T-cell (primary cell): ENCODE measurements around the gene UBAP1L. TPM values are rescaled to one million over a fixed set of nuclear protein-coding genes. Genes with fewer than 3 reads are reported as not detected.

ENCODE experiments used
- ATAC-seq, 4 experiments: fragments of 200-7000 bp in 3 of 4; fragments of 150-1000 bp in 1 of 4; cut with Tn5 transposase; replicated peaks in 1 of 4; 1 replicate in 3 of 4; 2 replicates in 1 of 4; pipeline ENCODE4 v1.10.0; 2021; ENCODE audit warnings: moderate library complexity in 3 of 4, mild to moderate bottlenecking in 2 of 4, moderate number of reproducible peaks in 1 of 4
- CTCF ChIA-PET, 2 donors: fragments of 300-600 bp; sonication (Branson Sonifier 250); formaldehyde crosslinking; loops; one replicate each; lab custom pipeline; 2022; ENCODE audit warnings: antibody characterized with exemption in 2 of 2; lab: Charles Lee
- POLR2A ChIA-PET, 2 donors: fragments of 300-600 bp; sonication (Branson Sonifier 250); formaldehyde crosslinking; loops; one replicate each; lab custom pipeline; 2022; ENCODE audit warnings: antibody characterized with exemption in 2 of 2; lab: Charles Lee
- DNase-seq, 35 experiments: peaks; one replicate each; pipeline versions ENCODE4 v3.0.0 to v3.0.0-alpha.2; 2013 to 2023
- H3K27ac ChIP-seq: one replicate; pipeline ENCODE4 v1.5.1; 2013; ENCODE audit warnings: low read length
- H3K27me3 ChIP-seq, 2 experiments: replicated peaks in 1 of 2; 1 replicate in 1 of 2; 2 replicates in 1 of 2; pipeline versions ENCODE4 v1.6.1 to v1.7.0; 2013; ENCODE audit warnings: low read length in 1 of 2, mixed read lengths in 1 of 2; ENCODE audit not compliant: control insufficient read depth in 2 of 2, insufficient read depth in 2 of 2; ENCODE audit errors: extremely low read depth in 1 of 2
- H3K36me3 ChIP-seq, 2 donors: 1 replicate in 1 of 2; 2 replicates in 1 of 2; pipeline versions ENCODE4 v1.6.1 to v1.7.0; 2013; ENCODE audit warnings: low read length in 1 of 2; ENCODE audit not compliant: control insufficient read depth in 2 of 2, insufficient read depth in 1 of 2; ENCODE audit errors: extremely low read depth in 1 of 2
- H3K4me1 ChIP-seq, 2 experiments: 1 replicate in 1 of 2; 2 replicates in 1 of 2; pipeline versions ENCODE4 v1.6.1 to v1.7.0; 2013; ENCODE audit warnings: low read length in 2 of 2, mixed read lengths in 1 of 2; ENCODE audit not compliant: insufficient read depth in 2 of 2, control insufficient read depth in 1 of 2; ENCODE audit errors: extremely low read depth in 1 of 2
- H3K4me3 ChIP-seq, 2 donors: 1 replicate in 1 of 2; 2 replicates in 1 of 2; pipeline versions ENCODE4 v1.5.1 to v1.7.0; 2013; ENCODE audit warnings: mild to moderate bottlenecking in 2 of 2, low read length in 1 of 2, moderate library complexity in 1 of 2; ENCODE audit not compliant: control insufficient read depth in 1 of 2; ENCODE audit errors: extremely low read depth in 1 of 2
- H3K9me3 ChIP-seq: 2 replicates; pipeline ENCODE4 v1.7.0; 2013
- H3K27ac Mint-ChIP-seq, 2 donors: one replicate each; pipeline ENCODE4 v1.8.0; 2020 to 2021; ENCODE audit warnings: mild to moderate bottlenecking in 2 of 2, mixed read lengths in 2 of 2
- H3K27me3 Mint-ChIP-seq, 2 donors: one replicate each; pipeline ENCODE4 v1.8.0; 2021 to 2022; ENCODE audit warnings: mixed read lengths in 2 of 2
- H3K36me3 Mint-ChIP-seq: one replicate; pipeline ENCODE4 v1.8.0; 2021; ENCODE audit warnings: mixed read lengths
- H3K4me1 Mint-ChIP-seq, 3 donors: one replicate each; pipeline ENCODE4 v1.8.0; 2020 to 2022; ENCODE audit warnings: mixed read lengths in 3 of 3, mild to moderate bottlenecking in 1 of 3
- H3K4me3 Mint-ChIP-seq, 3 donors: one replicate each; pipeline ENCODE4 v1.8.0; 2020 to 2022; ENCODE audit warnings: mild to moderate bottlenecking in 3 of 3, mixed read lengths in 3 of 3, moderate library complexity in 3 of 3
- H3K9me3 Mint-ChIP-seq, 3 donors: one replicate each; pipeline ENCODE4 v1.8.0; 2020 to 2022; ENCODE audit warnings: mixed read lengths in 3 of 3
- WGBS: methylation state at CpG from one replicate; pipeline ENCODE4 v1.1.5; 2013; ENCODE audit warnings: missing lambda C conversion rate; ENCODE audit not compliant: insufficient coverage; 5-methylcytosine and 5-hydroxymethylcytosine counted together
- total RNA-seq, 35 experiments: library from RNA in 6 of 35; stranded (reverse) in 6 of 35; fragments of 120-200 nt in 1 of 35; gene quantifications; one replicate each; pipeline versions ENCODE4 v1.2.1 to v1.2.4 and lab custom pipeline; 2013 to 2026

Gene UBAP1L
- total RNA-seq, 5 donors from 2014 or later (not counting 1 experiment from before 2014, with no cell fraction given), result 12.5 to 15.1 (median 13.2) TPM

GRCh38 chr15:65059931-65060596 is 54.9 kb downstream of the UBAP1L start:
- DNase-seq (no peak), ATAC-seq (no peak)
- Mint-ChIP-seq H3K4me1 (peaks cover 0 to 2% (median 0%) of the 10 kb centered on the region in 3 donors), H3K4me3 (no peak overlapping the region), H3K36me3 (no peaks in the 10 kb centered on the region), H3K9me3 (peaks cover 0 to 3% (median 0%) of the 10 kb centered on the region in 3 donors), H3K27ac (no peak overlapping the region), H3K27me3 (peaks cover 6 to 18% of the 10 kb centered on the region in 2 donors)
- ChIA-PET POLR2A (no interaction called here), CTCF (no interaction called here)
- peaks cover 0 to 27% of the 10 kb centered on the region in 2 experiments for H3K27me3 ChIP-seq
- H3K9me3 ChIP-seq, result no peaks in the 10 kb centered on the region
- WGBS, result 79% methylated on average over 3 of the region's 4 CpGs
- no peak overlapping the region for H3K4me3 ChIP-seq
- peaks cover 0 to under 1% of the 10 kb centered on the region in 2 donors for H3K36me3 ChIP-seq
- H3K4me1 ChIP-seq, result no peaks in the 10 kb centered on the region
- no peak overlapping the region for H3K27ac ChIP-seq

GRCh38 chr15:65059369-65059750 is 55.6 kb downstream of the UBAP1L start:
- Histone ChIP-seq H3K9me3 (no peaks in the 10 kb centered on the region), H3K4me1 (no peaks in the 10 kb centered on the region), H3K27ac (no peak overlapping the region), H3K36me3 (peaks cover 0 to 3% of the 10 kb centered on the region in 2 donors), H3K27me3 (peaks cover 0 to 20% of the 10 kb centered on the region in 2 experiments), H3K4me3 (no peak overlapping the region)
- H3K27me3 Mint-ChIP-seq, result peaks cover 6 to 14% of the 10 kb centered on the region in 2 donors
- no peak overlapping the region for H3K4me3 Mint-ChIP-seq
- POLR2A ChIA-PET, result no interaction called here
- 79% methylated on average over 2 of the region's 3 CpGs for WGBS
- H3K27ac Mint-ChIP-seq, result no peak overlapping the region
- H3K36me3 Mint-ChIP-seq, result no peaks in the 10 kb centered on the region
- CTCF ChIA-PET, result no interaction called here
- DNase-seq (no peak), ATAC-seq (no peak)
- peaks cover 0 to 3% (median 0%) of the 10 kb centered on the region in 3 donors for H3K9me3 Mint-ChIP-seq
- peaks cover 0 to 2% (median 0%) of the 10 kb centered on the region in 3 donors for H3K4me1 Mint-ChIP-seq

GRCh38 chr15:65058394-65059368 is 56.3 kb downstream of the UBAP1L start:
- ChIA-PET POLR2A (no interaction called here), CTCF (no interaction called here)
- no peaks in the 10 kb centered on the region for H3K36me3 Mint-ChIP-seq
- H3K27me3 Mint-ChIP-seq, result peaks cover under 1 to 11% of the 10 kb centered on the region in 2 donors
- no peaks in the 10 kb centered on the region for H3K9me3 ChIP-seq
- H3K4me3 Mint-ChIP-seq, result no peak overlapping the region
- ATAC-seq, result no peak
- WGBS, result 58% methylated on average over 3 of the region's 16 CpGs
- H3K27ac Mint-ChIP-seq, result no peak overlapping the region
- peaks cover 0 to 3% (median 0%) of the 10 kb centered on the region in 3 donors for H3K9me3 Mint-ChIP-seq
- H3K27me3 ChIP-seq, result peaks cover 0 to 20% of the 10 kb centered on the region in 2 experiments
- no peak for DNase-seq
- H3K4me3 ChIP-seq, result no peak overlapping the region
- H3K36me3 ChIP-seq, result peaks cover 0 to 3% of the 10 kb centered on the region in 2 donors
- H3K4me1 ChIP-seq, result no peaks in the 10 kb centered on the region
- peaks cover 0 to 2% (median 0%) of the 10 kb centered on the region in 3 donors for H3K4me1 Mint-ChIP-seq
- no peak overlapping the region for H3K27ac ChIP-seq

GRCh38 chr15:65057549-65057940 is 57.5 kb downstream of the UBAP1L start:
- Histone ChIP-seq H3K27ac (no peak overlapping the region), H3K9me3 (no peaks in the 10 kb centered on the region), H3K4me3 (no peak overlapping the region), H3K36me3 (peaks cover 0 to 3% of the 10 kb centered on the region in 2 donors), H3K27me3 (peaks cover 0 to 14% of the 10 kb centered on the region in 2 experiments), H3K4me1 (no peaks in the 10 kb centered on the region)
- DNase-seq (no peak), ATAC-seq (no peak)
- CTCF ChIA-PET, result no interaction called here
- Mint-ChIP-seq H3K36me3 (no peaks in the 10 kb centered on the region), H3K27ac (no peak overlapping the region), H3K4me1 (peaks cover 0 to 2% (median 0%) of the 10 kb centered on the region in 3 donors), H3K9me3 (peaks cover 0 to 3% (median 0%) of the 10 kb centered on the region in 3 donors), H3K27me3 (peaks cover 0 to 6% of the 10 kb centered on the region in 2 donors), H3K4me3 (no peak overlapping the region)
- POLR2A ChIA-PET, result no interaction called here
- 93% methylated on average over 3 of the region's 8 CpGs for WGBS

GRCh38 chr15:65056868-65057548 is 58.0 kb downstream of the UBAP1L start:
- Mint-ChIP-seq H3K36me3 (no peaks in the 10 kb centered on the region), H3K9me3 (peaks cover 0 to 3% (median 0%) of the 10 kb centered on the region in 3 donors), H3K27me3 (peaks cover 0 to 6% of the 10 kb centered on the region in 2 donors), H3K4me3 (no peak overlapping the region), H3K27ac (no peak overlapping the region), H3K4me1 (peaks cover 0 to 2% (median 0%) of the 10 kb centered on the region in 3 donors)
- Histone ChIP-seq H3K27me3 (peaks cover 0 to 14% of the 10 kb centered on the region in 2 experiments), H3K4me1 (no peaks in the 10 kb centered on the region), H3K27ac (no peak overlapping the region), H3K36me3 (peaks cover 0 to 3% of the 10 kb centered on the region in 2 donors), H3K9me3 (no peaks in the 10 kb centered on the region), H3K4me3 (no peak overlapping the region)
- no peak for DNase-seq
- POLR2A ChIA-PET, result no interaction called here
- 89% methylated on average over 1 of the region's 8 CpGs for WGBS
- CTCF ChIA-PET, result interaction anchor here in 1 of 2 donors (0.5 kb wide), 1 partner anchor 863 kb away, joined by 8 read pairs; no protein-coding TSS in a partner anchor
- no peak for ATAC-seq

- H3K27ac ChIP-seq, result no peak overlapping the region
- H3K36me3 ChIP-seq, result peaks cover 0 to 3% of the 10 kb centered on the region in 2 donors
- H3K9me3 ChIP-seq, result no peaks in the 10 kb centered on the region
- Mint-ChIP-seq H3K4me1 (peaks cover 0 to 3% (median 0%) of the 10 kb centered on the region in 3 donors), H3K4me3 (no peak overlapping the region), H3K27ac (no peak overlapping the region), H3K9me3 (peaks cover 0 to 3% (median 0%) of the 10 kb centered on the region in 3 donors), H3K27me3 (peaks cover 0 to 5% of the 10 kb centered on the region in 2 donors), H3K36me3 (no peaks in the 10 kb centered on the region)
- 90% methylated on average over 5 of the region's 9 CpGs for WGBS
- no peak overlapping the region for H3K4me3 ChIP-seq
- ATAC-seq, result no peak
- ChIA-PET CTCF (no interaction called here), POLR2A (no interaction called here)
- DNase-seq, result no peak
- peaks cover 0 to 14% of the 10 kb centered on the region in 2 experiments for H3K27me3 ChIP-seq
- H3K4me1 ChIP-seq, result no peaks in the 10 kb centered on the region
Observed at GRCh38 chr15:65056106-65056505, 58.9 kb downstream of the UBAP1L start.
